Bronchial epithelial cell (primary cell): ENCODE measurements around the gene PPP1CC. TPM values are rescaled to one million over a fixed set of nuclear protein-coding genes. Genes with fewer than 3 reads are reported as not detected.

Experiments used
- DNase-seq: peaks from one replicate; pipeline ENCODE4 v3.0.0-alpha.2; 2010; ENCODE audit warnings: low read depth
- FAIRE-seq: peaks from 2 replicates; lab custom pipeline; 2011; peaks lifted over from hg19 to GRCh38; lab: Jason Lieb, UNC
- H3K27me3 ChIP-seq: 2 replicates; pipeline ENCODE4 v1.5.1; 2011; ENCODE audit warnings: low read length; ENCODE audit not compliant: control insufficient read depth, insufficient read depth
- H3K36me3 ChIP-seq: 2 replicates; pipeline ENCODE4 v1.5.1; 2011; ENCODE audit warnings: low read length; ENCODE audit not compliant: control insufficient read depth, insufficient read depth
- H3K4me3 ChIP-seq: 2 replicates; pipeline ENCODE4 v1.5.1; 2011; ENCODE audit warnings: mild to moderate bottlenecking, low read depth, low read length, control low read depth
- CTCF ChIP-seq: IDR thresholded peaks from 2 replicates; pipeline ENCODE4 v1.5.1; 2011; ENCODE audit warnings: mild to moderate bottlenecking, moderate library complexity, low read length, control low read depth, inconsistent platforms; ENCODE audit not compliant: insufficient read depth, severe bottlenecking
- total RNA-seq: library from RNA; depleted of rRNA; stranded (reverse); fragments of >200 nt; gene quantifications from 2 replicates; pipeline ENCODE4 v1.2.1, GENCODE V29; 2014

Gene PPP1CC
- total RNA-seq, 1 donor from 2014 or later, result 86.6 TPM

- H3K36me3 ChIP-seq, result no peaks in the 10 kb centered on the region
- DNase-seq (no peak), FAIRE-seq (no peak)
- TF ChIP-seq CTCF, result no peak
- H3K4me3 ChIP-seq, result no peak overlapping the region
- H3K27me3 ChIP-seq, result no peaks in the 10 kb centered on the region
Measured at GRCh38 chr12:110763583-110763982, 20.9 kb upstream of the PPP1CC start.

DNA sequence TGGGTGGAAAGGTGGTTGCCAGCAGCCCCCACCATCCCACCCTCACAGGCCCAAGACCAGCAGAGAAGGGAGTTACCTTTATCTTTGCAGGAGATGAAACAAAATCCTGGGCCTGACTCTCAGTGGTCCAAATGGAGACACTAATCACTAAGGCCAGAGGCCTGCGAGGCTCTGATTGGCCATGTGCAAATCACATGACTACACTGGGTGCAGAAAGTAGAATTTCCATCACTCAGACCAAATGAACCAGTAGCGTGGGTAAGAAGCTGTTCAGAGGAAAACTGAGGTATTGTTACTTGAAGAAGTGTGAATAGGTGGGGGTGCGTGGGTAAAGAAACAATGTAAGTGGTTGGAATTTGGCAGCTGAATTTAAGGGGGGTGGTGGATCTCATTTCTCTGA, 20.2 kb upstream of the PPP1CC start:
- Histone ChIP-seq H3K4me3 (no peak overlapping the region), H3K36me3 (no peaks in the 10 kb centered on the region), H3K27me3 (no peaks in the 10 kb centered on the region)
- TF ChIP-seq CTCF, result no peak
- FAIRE-seq (no peak), DNase-seq (no peak)

DNA sequence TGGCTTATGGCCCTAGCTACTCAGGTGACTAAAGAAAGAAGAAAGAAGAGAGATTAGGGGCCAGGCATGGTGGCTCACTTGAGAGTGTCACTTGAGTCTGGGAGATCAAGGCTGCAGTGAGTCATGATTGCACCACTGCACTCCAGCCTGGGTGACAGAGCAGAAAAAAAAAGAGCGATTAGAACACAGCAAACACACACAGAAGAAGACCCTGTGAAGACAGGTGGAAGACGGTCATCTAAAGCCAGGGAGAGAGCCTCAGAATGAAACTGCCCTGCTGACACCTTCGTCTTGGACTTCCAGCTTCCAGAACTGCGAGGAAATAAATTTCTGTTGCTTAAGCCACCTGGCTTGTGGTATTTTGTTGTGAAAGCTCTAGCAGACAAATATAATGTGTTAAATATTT, 17.5 kb upstream of the PPP1CC start:
- no peak for DNase-seq
- FAIRE-seq, result no peak

DNA sequence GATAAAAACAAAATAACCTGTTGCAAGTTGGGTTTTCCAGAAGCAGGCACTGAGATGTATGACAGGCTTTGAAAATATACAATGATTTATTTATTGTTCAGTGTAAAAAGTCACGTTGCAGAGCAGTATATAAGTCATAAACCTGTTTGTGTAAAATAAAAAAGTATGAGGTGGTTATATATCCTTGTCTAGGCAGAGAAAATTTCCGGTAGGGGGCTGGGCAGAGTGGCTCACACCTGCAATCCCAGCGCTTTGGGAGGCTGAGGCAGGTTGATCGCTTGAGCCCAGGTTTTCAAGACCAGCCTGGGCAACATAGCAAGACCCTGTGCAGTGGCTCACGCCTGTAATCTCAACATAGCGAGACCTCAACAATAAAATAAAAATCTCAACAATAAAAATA, 16.2 kb upstream of the PPP1CC start:
- no peak for FAIRE-seq
- H3K36me3 ChIP-seq, result no peaks in the 10 kb centered on the region
- no peaks in the 10 kb centered on the region for H3K27me3 ChIP-seq
- no peak for DNase-seq
- no peak for TF ChIP-seq CTCF
- no peak overlapping the region for H3K4me3 ChIP-seq

More for the DNA sequence above, 17.5 kb upstream of the PPP1CC start:
- H3K4me3 ChIP-seq, result no peak overlapping the region
- no peak for TF ChIP-seq CTCF
- H3K27me3 ChIP-seq, result no peaks in the 10 kb centered on the region
- no peaks in the 10 kb centered on the region for H3K36me3 ChIP-seq

DNA sequence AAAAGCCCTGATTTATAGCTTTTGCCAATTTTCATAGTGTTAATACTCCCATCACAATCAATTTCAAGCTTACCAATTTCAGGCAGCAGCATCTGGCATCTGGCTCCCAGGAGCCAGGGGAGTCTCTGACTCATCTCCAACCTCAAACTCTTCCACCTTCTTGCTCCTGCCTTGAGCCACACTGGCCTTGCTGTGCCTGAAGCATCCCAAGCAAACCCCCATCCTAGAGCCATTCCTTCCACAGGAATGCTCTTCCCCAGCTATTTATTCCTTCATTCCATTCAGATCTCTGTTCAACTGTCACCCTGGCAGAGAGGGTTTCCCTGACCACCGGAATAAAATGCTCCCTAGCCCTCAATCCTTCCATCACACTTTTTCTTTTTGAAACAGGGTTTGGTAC, 13.9 kb upstream of the PPP1CC start:
- DNase-seq, result no peak
- FAIRE-seq, result no peak
- H3K4me3 ChIP-seq, result no peak overlapping the region
- H3K27me3 ChIP-seq, result no peaks in the 10 kb centered on the region
- no peak for TF ChIP-seq CTCF
- no peaks in the 10 kb centered on the region for H3K36me3 ChIP-seq

DNA sequence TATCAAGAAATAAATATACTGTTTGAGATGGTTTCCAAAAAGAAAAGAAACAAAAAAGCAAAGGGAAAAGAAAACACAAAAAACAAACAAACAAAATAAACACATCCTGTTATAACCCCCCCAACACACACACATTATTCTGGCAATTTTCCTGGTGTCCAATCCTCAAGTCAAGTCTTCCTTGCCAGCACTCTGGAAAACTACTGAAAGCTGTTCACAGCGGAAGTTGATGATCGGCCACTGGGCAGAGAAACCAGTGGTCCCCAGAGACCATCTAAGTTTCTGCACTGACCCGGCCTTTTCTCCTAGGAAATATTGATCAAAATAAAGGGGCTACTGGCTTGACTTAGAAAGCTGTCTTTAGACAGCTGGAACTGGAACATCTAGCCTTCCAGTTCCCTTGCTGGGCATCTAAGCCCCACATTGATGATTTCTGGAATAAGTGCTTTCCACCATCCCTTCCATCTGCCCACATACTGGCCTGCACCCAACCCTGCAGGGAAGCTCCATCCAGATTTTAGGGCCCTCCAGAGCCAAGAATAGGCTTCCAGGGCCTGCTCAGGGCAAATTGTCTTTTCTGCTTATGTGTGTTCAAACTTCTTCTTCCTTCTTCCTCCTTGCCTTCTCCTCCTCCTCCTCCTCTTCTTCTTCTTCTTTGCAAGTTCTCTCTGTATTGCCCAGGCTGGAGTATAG, 11.6 kb upstream of the PPP1CC start:
- DNase-seq (no peak), FAIRE-seq (no peak)
- H3K27me3 ChIP-seq, result no peaks in the 10 kb centered on the region

More for the DNA sequence above, 11.6 kb upstream of the PPP1CC start:
- TF ChIP-seq CTCF, result no peak
- no peak overlapping the region for H3K4me3 ChIP-seq
- H3K36me3 ChIP-seq, result no peaks in the 10 kb centered on the region
